A549 (cell line): Measurements from ENCODE around the gene RTN4RL1. TPM values are rescaled to one million over a fixed set of nuclear protein-coding genes. Genes with fewer than 3 reads are reported as not detected.

Experiments used
- ATAC-seq, 2 experiments: fragments of 200-7000 bp in 1 of 2; fragments of >200 bp in 1 of 2; cut with Nextera tagmentation in 1 of 2; cut with Tn5 transposase in 1 of 2; 3 replicates each; pipeline versions ENCODE4 v1.8.0 to v1.9.1; 2018 to 2020; ENCODE audit warnings: mild to moderate bottlenecking in 1 of 2, moderate library complexity in 1 of 2
- CTCF ChIA-PET: fragments of 300-600 bp; sonication (Branson Sonifier 250); formaldehyde crosslinking; extraction: SDS; loops from one replicate; lab custom pipeline; 2021; ENCODE audit warnings: antibody characterized with exemption, inconsistent platforms; lab: Yijun Ruan, JAX
- POLR2A ChIA-PET: fragments of 350-600 bp; formaldehyde crosslinking; extraction: SDS; loops from one replicate; lab custom pipeline; 2021; ENCODE audit warnings: antibody characterized with exemption, inconsistent platforms; lab: Yijun Ruan, JAX
- DNase-seq, 2 experiments: peaks; one replicate each; pipeline versions ENCODE4 v3.0.0 to v3.0.0-alpha.2; 2011 to 2016; ENCODE audit warnings: low read depth in 1 of 2, low spot score in 1 of 2
- FAIRE-seq: peaks from 2 replicates; lab custom pipeline; 2011; peaks lifted over from hg19 to GRCh38; lab: Jason Lieb, UNC
- H3K27ac ChIP-seq, 2 experiments: fragments of >200 bp; sonication (Bioruptor Twin); formaldehyde crosslinking; 3 replicates each; pipeline ENCODE4 v1.5.1; 2016 to 2017
- H3K4me1 ChIP-seq: fragments of >200 bp; sonication (Bioruptor Twin); formaldehyde crosslinking; 3 replicates; pipeline ENCODE4 v1.6.1; 2016
- H3K4me2 ChIP-seq: fragments of >200 bp; sonication (Bioruptor Twin); formaldehyde crosslinking; 3 replicates; pipeline ENCODE4 v1.6.1; 2016
- H3K4me3 ChIP-seq: fragments of >200 bp; sonication (Bioruptor Twin); formaldehyde crosslinking; 3 replicates; pipeline ENCODE4 v1.5.1; 2016
- H3K9me3 ChIP-seq: fragments of >200 bp; sonication (Bioruptor Twin); formaldehyde crosslinking; 3 replicates; pipeline ENCODE4 v1.6.1; 2016
- BHLHE40 ChIP-seq: IDR thresholded peaks from 2 replicates; pipeline ENCODE4 v1.6.1; 2012; ENCODE audit warnings: low read depth, low read length, inconsistent platforms
- CBX2 ChIP-seq: fragments of 200-600 bp; sonication (generic); IDR thresholded peaks from 2 replicates; pipeline ENCODE4 v1.6.1; 2016; ENCODE audit warnings: low read depth, mild to moderate bottlenecking, borderline replicate concordance
- CEBPB ChIP-seq, 2 experiments: fragments of >200 bp in 1 of 2; sonication (Bioruptor Twin) in 1 of 2; formaldehyde crosslinking in 1 of 2; IDR thresholded peaks; 2 replicates each; pipeline ENCODE4 v1.6.1; 2012 to 2016
- CHD2 ChIP-seq: fragments of 150-350 bp; IDR thresholded peaks from 2 replicates; pipeline ENCODE4 v1.6.1; 2014; ENCODE audit warnings: low read length; ENCODE audit not compliant: partially characterized antibody
- FOSB ChIP-seq: fragments of 250-450 bp; sonication (Bioruptor Pico); IDR thresholded peaks from 2 replicates; pipeline ENCODE4 v1.5.0; 2020; ENCODE audit warnings: mild to moderate bottlenecking, moderate library complexity
- FOXS1 ChIP-seq: fragments of 250-450 bp; sonication (Bioruptor Pico); IDR thresholded peaks from 2 replicates; pipeline ENCODE4 v1.5.0; 2020; ENCODE audit warnings: mild to moderate bottlenecking, moderate library complexity
- HDAC2 ChIP-seq: fragments of 200-600 bp; sonication (generic); IDR thresholded peaks from 2 replicates; pipeline ENCODE4 v1.6.1; 2016
- HEYL ChIP-seq: fragments of 250-450 bp; sonication (Bioruptor Pico); IDR thresholded peaks from 2 replicates; pipeline ENCODE4 v1.8.0; 2021; ENCODE audit warnings: mild to moderate bottlenecking, moderate library complexity
- JUNB ChIP-seq: fragments of >200 bp; sonication (Bioruptor Twin); formaldehyde crosslinking; IDR thresholded peaks from 2 replicates; pipeline ENCODE4 v1.6.1; 2016
- MAFK ChIP-seq: fragments of 450-650 bp; IDR thresholded peaks from 2 replicates; pipeline ENCODE4 v1.6.1; 2014; ENCODE audit not compliant: partially characterized antibody
- MAZ ChIP-seq: fragments of 150-350 bp; IDR thresholded peaks from 2 replicates; pipeline ENCODE4 v1.6.1; 2014; ENCODE audit warnings: antibody characterized with exemption, low read depth, low read length, borderline replicate concordance
- RAD21 ChIP-seq, 2 experiments: fragments of >200 bp in 1 of 2; sonication (Bioruptor Twin) in 1 of 2; formaldehyde crosslinking in 1 of 2; IDR thresholded peaks in 1 of 2; conservative IDR thresholded peaks in 1 of 2; 2 replicates in 1 of 2; 3 replicates in 1 of 2; pipeline ENCODE4 v1.6.1; 2012 to 2018; ENCODE audit warnings: inconsistent platforms in 1 of 2
- RNF2 ChIP-seq: fragments of 200-600 bp; sonication (generic); IDR thresholded peaks from 2 replicates; pipeline ENCODE4 v1.6.1; 2016; ENCODE audit warnings: low read depth, mild to moderate bottlenecking, antibody characterized with exemption, moderate library complexity, borderline replicate concordance
- SREBF2 ChIP-seq: fragments of 450-650 bp; IDR thresholded peaks from 2 replicates; pipeline ENCODE4 v1.6.1; 2014; ENCODE audit warnings: mild to moderate bottlenecking, moderate library complexity
- ZC3H11A ChIP-seq: fragments of 450-650 bp; IDR thresholded peaks from 2 replicates; pipeline ENCODE4 v1.6.1; 2014; ENCODE audit warnings: antibody characterized with exemption, mild to moderate bottlenecking
- ZFP36 ChIP-seq: fragments of 450-650 bp; IDR thresholded peaks from 2 replicates; pipeline ENCODE4 v1.6.1; 2014; ENCODE audit warnings: borderline replicate concordance; ENCODE audit not compliant: partially characterized antibody
- WGBS: methylation state at CpG from one replicate; pipeline ENCODE4 v1.1.6; 2017; ENCODE audit errors: missing lambda C conversion rate; 5-methylcytosine and 5-hydroxymethylcytosine counted together
- polyA plus RNA-seq, 4 experiments: library from polyadenylated mRNA; depleted of rRNA in 3 of 4; stranded (reverse); fragments of >200 nt; fragmentation: RNase III in 1 of 4; extraction: RNeasy Plus Mini Kit Qiagen cat#74134 plus additional on column Dnase treatment in 1 of 4; gene quantifications; 2 replicates in 3 of 4; 3 replicates in 1 of 4; pipeline ENCODE4 v1.2.3, GENCODE V29; 2011 to 2017
- TF ChIP-seq, protein P1 (sequence below): fragments of 450-650 bp; IDR thresholded peaks from 2 replicates; pipeline ENCODE4 v1.6.1; 2014; ENCODE audit warnings: antibody characterized with exemption
- TF ChIP-seq, protein P2 (sequence below): fragments of 150-350 bp; IDR thresholded peaks from 2 replicates; pipeline ENCODE4 v1.6.1; 2014; ENCODE audit warnings: low read depth, mild to moderate bottlenecking, low read length
- TF ChIP-seq, protein P3 (sequence below): fragments of 200-600 bp; sonication (generic); IDR thresholded peaks from 2 replicates; pipeline ENCODE4 v1.6.1; 2016; ENCODE audit warnings: antibody characterized with exemption, mild to moderate bottlenecking, moderate library complexity
- TF ChIP-seq, protein P4 (sequence below): IDR thresholded peaks from 2 replicates; pipeline ENCODE4 v1.6.1; 2012

Gene RTN4RL1
- polyA plus RNA-seq, 2 of the 4 experiments (the other 2 are of a cell fraction): 0.39 to 1.5 TPM

DNA sequence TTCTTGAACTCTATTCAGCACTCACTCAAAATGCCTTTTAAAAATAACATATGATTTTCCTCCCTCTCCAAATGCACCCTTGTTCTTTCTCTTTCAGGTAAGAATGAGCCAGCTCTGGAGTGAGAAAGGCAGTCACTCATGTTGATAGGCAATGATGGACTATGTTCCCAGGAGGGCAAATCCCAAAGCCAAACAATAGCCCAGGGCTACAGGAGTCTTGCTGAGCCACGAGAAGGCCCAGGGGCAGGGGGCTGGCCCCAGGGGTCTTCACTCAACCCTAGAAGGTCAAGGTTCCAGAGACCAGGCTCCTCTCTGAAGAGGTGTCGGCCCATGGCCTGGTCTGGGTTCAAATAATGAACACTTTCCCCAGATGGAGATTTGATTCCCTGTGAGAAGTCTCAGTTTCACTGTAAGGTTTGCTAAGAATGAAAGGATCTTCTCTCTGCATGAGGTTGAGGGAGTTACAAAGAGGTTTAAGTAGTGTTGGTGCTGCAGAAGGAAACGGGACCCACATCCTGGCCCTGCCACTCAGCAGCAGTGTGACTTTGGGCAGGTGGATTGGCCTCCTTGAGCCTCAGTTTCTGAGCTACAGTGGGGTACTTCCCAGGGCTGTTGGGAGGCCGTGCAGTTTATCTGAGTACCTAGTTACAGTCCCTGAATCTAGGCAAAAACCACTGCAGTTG is 49.0 kb downstream of the RTN4RL1 start:
- H3K4me2 ChIP-seq: no peak overlapping the region
- ATAC-seq (no peak), FAIRE-seq (no peak), DNase-seq (no peak)
- H3K4me1 ChIP-seq: peaks cover under 1% of the 10 kb centered on the region; the same call in 1 of the 3 replicates
- TF ChIP-seq RAD21 (conservative IDR thresholded peaks at IDR 0.05 in 1 of 2, IDR thresholded peaks at IDR 0.05 in 1 of 2) (no peak), ZFP36 (no peak), BHLHE40 (no peak), CEBPB (IDR thresholded peaks at IDR 0.05) (no peak), HDAC2 (no peak), RNF2 (no peak), JUNB (no peak), MAZ (no peak), MAFK (no peak), HEYL (CRISPR knock-in tag) (no peak), CHD2 (no peak), CBX2 (no peak)
- TF ChIP-seq, protein P1, sequence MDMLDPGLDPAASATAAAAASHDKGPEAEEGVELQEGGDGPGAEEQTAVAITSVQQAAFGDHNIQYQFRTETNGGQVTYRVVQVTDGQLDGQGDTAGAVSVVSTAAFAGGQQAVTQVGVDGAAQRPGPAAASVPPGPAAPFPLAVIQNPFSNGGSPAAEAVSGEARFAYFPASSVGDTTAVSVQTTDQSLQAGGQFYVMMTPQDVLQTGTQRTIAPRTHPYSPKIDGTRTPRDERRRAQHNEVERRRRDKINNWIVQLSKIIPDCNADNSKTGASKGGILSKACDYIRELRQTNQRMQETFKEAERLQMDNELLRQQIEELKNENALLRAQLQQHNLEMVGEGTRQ: no peak
- TF ChIP-seq, protein P2, sequence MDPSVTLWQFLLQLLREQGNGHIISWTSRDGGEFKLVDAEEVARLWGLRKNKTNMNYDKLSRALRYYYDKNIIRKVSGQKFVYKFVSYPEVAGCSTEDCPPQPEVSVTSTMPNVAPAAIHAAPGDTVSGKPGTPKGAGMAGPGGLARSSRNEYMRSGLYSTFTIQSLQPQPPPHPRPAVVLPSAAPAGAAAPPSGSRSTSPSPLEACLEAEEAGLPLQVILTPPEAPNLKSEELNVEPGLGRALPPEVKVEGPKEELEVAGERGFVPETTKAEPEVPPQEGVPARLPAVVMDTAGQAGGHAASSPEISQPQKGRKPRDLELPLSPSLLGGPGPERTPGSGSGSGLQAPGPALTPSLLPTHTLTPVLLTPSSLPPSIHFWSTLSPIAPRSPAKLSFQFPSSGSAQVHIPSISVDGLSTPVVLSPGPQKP: no peak
- TF ChIP-seq, protein P3, sequence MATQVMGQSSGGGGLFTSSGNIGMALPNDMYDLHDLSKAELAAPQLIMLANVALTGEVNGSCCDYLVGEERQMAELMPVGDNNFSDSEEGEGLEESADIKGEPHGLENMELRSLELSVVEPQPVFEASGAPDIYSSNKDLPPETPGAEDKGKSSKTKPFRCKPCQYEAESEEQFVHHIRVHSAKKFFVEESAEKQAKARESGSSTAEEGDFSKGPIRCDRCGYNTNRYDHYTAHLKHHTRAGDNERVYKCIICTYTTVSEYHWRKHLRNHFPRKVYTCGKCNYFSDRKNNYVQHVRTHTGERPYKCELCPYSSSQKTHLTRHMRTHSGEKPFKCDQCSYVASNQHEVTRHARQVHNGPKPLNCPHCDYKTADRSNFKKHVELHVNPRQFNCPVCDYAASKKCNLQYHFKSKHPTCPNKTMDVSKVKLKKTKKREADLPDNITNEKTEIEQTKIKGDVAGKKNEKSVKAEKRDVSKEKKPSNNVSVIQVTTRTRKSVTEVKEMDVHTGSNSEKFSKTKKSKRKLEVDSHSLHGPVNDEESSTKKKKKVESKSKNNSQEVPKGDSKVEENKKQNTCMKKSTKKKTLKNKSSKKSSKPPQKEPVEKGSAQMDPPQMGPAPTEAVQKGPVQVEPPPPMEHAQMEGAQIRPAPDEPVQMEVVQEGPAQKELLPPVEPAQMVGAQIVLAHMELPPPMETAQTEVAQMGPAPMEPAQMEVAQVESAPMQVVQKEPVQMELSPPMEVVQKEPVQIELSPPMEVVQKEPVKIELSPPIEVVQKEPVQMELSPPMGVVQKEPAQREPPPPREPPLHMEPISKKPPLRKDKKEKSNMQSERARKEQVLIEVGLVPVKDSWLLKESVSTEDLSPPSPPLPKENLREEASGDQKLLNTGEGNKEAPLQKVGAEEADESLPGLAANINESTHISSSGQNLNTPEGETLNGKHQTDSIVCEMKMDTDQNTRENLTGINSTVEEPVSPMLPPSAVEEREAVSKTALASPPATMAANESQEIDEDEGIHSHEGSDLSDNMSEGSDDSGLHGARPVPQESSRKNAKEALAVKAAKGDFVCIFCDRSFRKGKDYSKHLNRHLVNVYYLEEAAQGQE: no peak
- TF ChIP-seq, protein P4, sequence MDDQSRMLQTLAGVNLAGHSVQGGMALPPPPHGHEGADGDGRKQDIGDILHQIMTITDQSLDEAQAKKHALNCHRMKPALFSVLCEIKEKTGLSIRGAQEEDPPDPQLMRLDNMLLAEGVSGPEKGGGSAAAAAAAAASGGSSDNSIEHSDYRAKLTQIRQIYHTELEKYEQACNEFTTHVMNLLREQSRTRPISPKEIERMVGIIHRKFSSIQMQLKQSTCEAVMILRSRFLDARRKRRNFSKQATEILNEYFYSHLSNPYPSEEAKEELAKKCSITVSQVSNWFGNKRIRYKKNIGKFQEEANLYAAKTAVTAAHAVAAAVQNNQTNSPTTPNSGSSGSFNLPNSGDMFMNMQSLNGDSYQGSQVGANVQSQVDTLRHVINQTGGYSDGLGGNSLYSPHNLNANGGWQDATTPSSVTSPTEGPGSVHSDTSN: no peak
- 40% methylated on average over 4 of the region's 4 CpGs for WGBS
- no peaks in the 10 kb centered on the region for H3K9me3 ChIP-seq
- ChIA-PET POLR2A (no interaction called here), CTCF (interaction anchor here (1.0 to 4.8 kb wide), 3 partner anchors 11 to 67 kb away, joined by 3 to 32 read pairs (median 3); partner anchors contain the start of gene RTN4RL1)
- no peak overlapping the region for H3K4me3 ChIP-seq
- no peak overlapping the region for H3K27ac ChIP-seq

DNA sequence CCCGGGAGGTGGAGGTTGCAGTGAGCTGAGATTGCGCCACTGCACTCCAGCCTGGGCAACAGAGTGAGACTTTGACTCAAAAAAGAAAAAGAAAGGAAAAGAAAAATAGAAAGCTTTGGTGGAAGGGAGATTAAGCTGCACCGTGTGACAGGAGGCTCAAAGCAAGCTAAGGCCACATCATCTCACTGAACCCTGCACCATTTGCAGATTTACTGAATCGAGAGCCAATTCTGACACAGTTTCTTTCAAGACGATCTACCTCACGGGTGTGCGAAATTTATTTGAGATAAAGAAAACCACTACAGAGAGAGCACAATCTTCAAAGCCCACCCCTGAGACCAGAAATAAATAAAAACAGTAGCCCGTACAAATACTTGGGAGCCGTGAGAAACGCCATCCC is 49.6 kb downstream of the RTN4RL1 start:
- Histone ChIP-seq H3K27ac (no peak overlapping the region), H3K9me3 (0 out of 3 replicates have a peak, but pooled peaks cover under 1% of the 10 kb centered on the region), H3K4me1 (no peaks in the 10 kb centered on the region), H3K4me2 (no peak overlapping the region), H3K4me3 (no peak overlapping the region)
- ChIA-PET CTCF (interaction anchor here (4.8 kb wide), 1 partner anchor 49 kb away, joined by 32 read pairs; the partner anchor contains the start of gene RTN4RL1), POLR2A (no interaction called here)
- DNase-seq (no peak), ATAC-seq (no peak), FAIRE-seq (no peak)
- 88% methylated on average over 10 of the region's 10 CpGs for WGBS
- no peak for TF ChIP-seq CHD2
- TF ChIP-seq FOXS1 (CRISPR knock-in tag): no peak
- no peak for TF ChIP-seq SREBF2
- no peak for TF ChIP-seq FOSB (CRISPR knock-in tag)
- no peak for TF ChIP-seq ZC3H11A
